HepG2 (cell line): ENCODE results near the gene PRSS27. TPM values are rescaled to one million over a fixed set of nuclear protein-coding genes. Genes with fewer than 3 reads are reported as not detected.

Source experiments
- NFE2 ChIP-seq: sonication (generic); formaldehyde crosslinking; IDR thresholded peaks from 2 replicates; pipeline ENCODE4 v1.4.0; 2020; ENCODE audit warnings: missing genetic modification reagents
- PHF5A ChIP-seq: IDR thresholded peaks from one replicate; pipeline ENCODE4 v1.6.1; 2018; ENCODE audit warnings: low read depth, missing genetic modification reagents; ENCODE audit not compliant: unreplicated experiment
- SAP130 ChIP-seq: IDR thresholded peaks from 2 replicates; pipeline ENCODE4 v1.6.1; 2016; ENCODE audit warnings: low read depth
- TMF1 ChIP-seq: sonication (generic); formaldehyde crosslinking; IDR thresholded peaks from 2 replicates; pipeline ENCODE4 v1.8.1; 2022; ENCODE audit warnings: low read depth, missing genetic modification reagents
- ZBTB40 ChIP-seq, 2 experiments: fragments of 450-650 bp in 1 of 2; sonication (generic) in 1 of 2; formaldehyde crosslinking in 1 of 2; IDR thresholded peaks; 2 replicates each; pipeline versions ENCODE4 v1.6.1 to v1.8.0; 2016 to 2022; ENCODE audit warnings: antibody characterized with exemption in 1 of 2, mild to moderate bottlenecking in 1 of 2, missing genetic modification reagents in 1 of 2
- ZNF614 ChIP-seq: IDR thresholded peaks from 2 replicates; pipeline ENCODE4 v1.6.1; 2018; ENCODE audit warnings: missing biosample characterization, missing genetic modification reagents, inconsistent platforms, borderline replicate concordance
- ZNF615 ChIP-seq: sonication (generic); formaldehyde crosslinking; IDR thresholded peaks from 2 replicates; pipeline ENCODE4 v1.5.0; 2020; ENCODE audit warnings: mild to moderate bottlenecking, missing genetic modification reagents, borderline replicate concordance
- ZNF709 ChIP-seq: sonication (generic); formaldehyde crosslinking; IDR thresholded peaks from 2 replicates; pipeline ENCODE4 v1.5.0; 2020; ENCODE audit warnings: mild to moderate bottlenecking, missing genetic modification reagents
- ZNF792 ChIP-seq: IDR thresholded peaks from 2 replicates; pipeline ENCODE4 v1.6.1; 2016
- ZXDC ChIP-seq: sonication (generic); formaldehyde crosslinking; IDR thresholded peaks from 2 replicates; pipeline ENCODE4 v1.5.0; 2020; ENCODE audit warnings: mild to moderate bottlenecking, missing genetic modification reagents
- polyA plus RNA-seq, 8 experiments: library from polyadenylated mRNA; depleted of rRNA in 3 of 8; stranded (reverse) in 7 of 8; unstranded in 1 of 8; fragments of >200 nt; fragmentation: Illumina TruSeq in 4 of 8; extraction: Trizol in 4 of 8; gene quantifications; 2 replicates each; pipeline versions ENCODE4 v1.2.1 to v1.2.3, GENCODE V29; 2011 to 2016; ENCODE audit warnings: low read depth in 4 of 8, missing spikeins in 1 of 8, mixed read lengths in 1 of 8; ENCODE audit not compliant: insufficient read depth in 1 of 8
- total RNA-seq, 5 experiments: library from RNA; depleted of rRNA; stranded (reverse); fragments of >200 nt; fragmentation: Illumina TruSeq; extraction: Trizol; gene quantifications; 2 replicates each; pipeline ENCODE4 v1.2.3, GENCODE V29; 2016; ENCODE audit warnings: low read depth in 1 of 5

PRSS27 gene
- total and polyA plus RNA-seq, 2 of the 13 experiments (the other 11 are each of a cell fraction or from before 2014, with no cell fraction given): 0.20 to 0.73 TPM

DNA sequence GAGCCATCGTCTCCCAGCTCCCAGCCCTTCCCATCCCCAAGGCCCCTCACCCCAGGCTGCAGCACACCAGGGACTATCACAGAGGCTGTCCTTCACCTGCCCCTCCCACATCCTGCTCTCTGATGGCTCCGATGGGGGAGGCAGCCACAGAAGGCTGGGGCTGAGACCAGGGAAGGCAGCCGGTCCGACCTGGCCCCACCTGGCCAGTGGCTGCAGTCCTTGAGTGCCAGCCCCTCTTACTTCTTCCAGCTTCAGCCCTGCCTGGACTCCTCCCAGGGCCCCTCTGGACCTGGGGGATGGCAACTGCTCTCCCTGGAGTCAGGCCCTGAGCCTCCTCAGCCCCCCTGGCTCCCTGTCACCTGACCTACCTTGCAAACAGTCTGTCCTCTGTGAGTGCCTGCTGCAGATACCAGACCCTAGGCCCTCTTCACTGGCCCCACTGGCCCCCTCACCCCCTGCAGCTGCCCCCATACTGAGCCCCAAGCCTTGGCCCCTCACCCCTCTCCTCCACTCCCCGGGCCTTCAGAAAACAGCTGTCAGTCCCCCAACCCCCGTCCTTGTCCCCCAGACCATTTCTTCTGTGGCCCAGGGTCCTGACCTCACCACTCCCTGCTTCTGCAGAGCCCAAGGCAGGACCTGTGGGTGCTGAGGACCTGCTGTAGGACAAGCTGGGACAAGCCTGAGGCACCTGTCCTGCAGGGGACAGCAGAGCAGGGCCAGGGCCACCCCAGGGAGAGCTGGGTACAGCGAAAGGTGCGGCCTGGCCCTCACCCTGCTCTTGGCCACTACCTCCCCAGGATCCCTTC lies 19.8 kb upstream of the PRSS27 start (continued):
- TF ChIP-seq PHF5A (no peak), ZNF792 (peak; percentile 22; the same call in 1 of the 2 replicates), ZXDC (CRISPR knock-in tag) (no peak), ZNF614 (CRISPR knock-in tag) (peak; percentile 46; the same call in 1 of the 2 replicates), ZBTB40 (IDR thresholded peaks at IDR 0.05) (no peak), ZBTB40 (CRISPR knock-in tag; IDR thresholded peaks at IDR 0.05) (no peak), ZNF709 (no peak), SAP130 (CRISPR knock-in tag) (peak; percentile 47; the same call in 1 of the 2 replicates), ZNF615 (CRISPR knock-in tag) (no peak), NFE2 (CRISPR knock-in tag) (no peak), TMF1 (no peak)
